LNCAP (cell line): ENCODE data around the gene NAT14.

Experiments used
- CTCF ChIP-seq: fragments of 450-650 bp; IDR thresholded peaks from 2 replicates; pipeline ENCODE4 v1.5.1; 2017; ENCODE audit warnings: mild to moderate bottlenecking

NAT14 gene

GRCh38 chr19:55456347-55456746, 28.6 kb upstream of the NAT14 start:
- no peak for TF ChIP-seq CTCF

GRCh38 chr19:55457683-55458457, 27.1 kb upstream of the NAT14 start:
- TF ChIP-seq CTCF, result no peak

- TF ChIP-seq CTCF, result no peak
Measured at GRCh38 chr19:55459551-55459949, 25.4 kb upstream of the NAT14 start.

GRCh38 chr19:55459950-55460657, 24.9 kb upstream of the NAT14 start:
- TF ChIP-seq CTCF, result no peak

GRCh38 chr19:55460670-55461258, 24.2 kb upstream of the NAT14 start:
- TF ChIP-seq CTCF, result no peak

GRCh38 chr19:55461259-55461973, 23.6 kb upstream of the NAT14 start, which contains the start of gene ISOC2:
TSS of gene ISOC2 (minus strand) at chr19:55461642. CDS start at chr19:55456486, 5,156 bp downstream.
- TF ChIP-seq CTCF, result no peak

- no peak for TF ChIP-seq CTCF
Measured at GRCh38 chr19:55461974-55462626, 22.9 kb upstream of the NAT14 start.
